ENCODE data around the gene THAP5.

THAP5 gene

DNA sequence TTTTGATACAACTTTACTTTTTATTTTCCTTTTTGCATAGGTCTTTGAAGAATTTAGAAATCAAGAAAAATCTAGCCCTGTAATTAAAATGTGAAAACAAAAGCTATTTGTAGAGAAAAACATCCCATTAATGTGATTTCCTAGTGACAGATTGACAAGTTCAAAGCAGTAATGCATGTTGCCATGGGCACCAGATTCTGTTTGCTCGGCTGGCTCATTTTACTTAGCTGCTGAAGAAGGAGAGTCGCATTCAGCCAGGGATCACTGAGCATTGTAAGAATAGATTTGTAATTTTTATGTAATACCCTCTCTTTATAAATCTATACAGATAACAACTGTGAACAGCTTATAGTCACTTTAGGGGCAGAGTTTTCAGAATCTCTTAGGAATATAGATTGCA, 28.6 kb upstream of the THAP5 start:
- CTCF ChIA-PET: interaction anchor here (1.0 kb wide), 1 partner anchor 10 kb away, joined by 3 read pairs; no protein-coding TSS in a partner anchor
- no peaks in the 10 kb centered on the region for H3K4me1 ChIP-seq (ENCODE audit: control extremely low read depth in 1 of 4, control insufficient read depth in 4 of 4, insufficient read depth in 4 of 4, low read length in 3 of 4)
- 100% methylated on average over 1 of the region's 2 CpGs for WGBS (ENCODE audit: insufficient coverage)
- no peak overlapping the region for H3K4me3 ChIP-seq (ENCODE audit: control insufficient read depth in 1 of 7, extremely low read depth in 1 of 7, insufficient read depth in 4 of 7, low read depth in 2 of 7, low read length in 6 of 7)
- H3K9me3 ChIP-seq (ENCODE audit: control extremely low read depth in 1 of 5, control insufficient read depth in 4 of 5, insufficient read depth in 2 of 5, low read depth in 1 of 5, low read length in 4 of 5): no peaks in the 10 kb centered on the region
- no peaks in the 10 kb centered on the region for H3K36me3 ChIP-seq (ENCODE audit: control insufficient read depth in 4 of 4, insufficient read depth in 4 of 4, low read length in 3 of 4)
- H3K27ac ChIP-seq (ENCODE audit: insufficient read depth in 1 of 2, low read depth in 1 of 2, low read length in 2 of 2, poor library complexity in 1 of 2, severe bottlenecking in 2 of 2): no peak overlapping the region
- H3K27me3 ChIP-seq (replicated peaks in 2 of 5; ENCODE audit: control insufficient read depth in 4 of 5, insufficient read depth in 5 of 5, low read length in 4 of 5): peaks cover 0 to 5% (median 0%) of the 10 kb centered on the region in 5 experiments
- POLR2A ChIA-PET: no interaction called here
- DNase-seq: no peak

GRCh38 chr7:108596560-108596959, 27.1 kb upstream of the THAP5 start:
- Histone ChIP-seq H3K4me3 (ENCODE audit: control insufficient read depth in 1 of 7, extremely low read depth in 1 of 7, insufficient read depth in 4 of 7, low read depth in 2 of 7, low read length in 6 of 7) (no peak overlapping the region), H3K9me3 (ENCODE audit: control extremely low read depth in 1 of 5, control insufficient read depth in 4 of 5, insufficient read depth in 2 of 5, low read depth in 1 of 5, low read length in 4 of 5) (no peaks in the 10 kb centered on the region), H3K4me1 (ENCODE audit: control extremely low read depth in 1 of 4, control insufficient read depth in 4 of 4, insufficient read depth in 4 of 4, low read length in 3 of 4) (no peaks in the 10 kb centered on the region), H3K27ac (ENCODE audit: insufficient read depth in 1 of 2, low read depth in 1 of 2, low read length in 2 of 2, poor library complexity in 1 of 2, severe bottlenecking in 2 of 2) (no peak overlapping the region), H3K27me3 (replicated peaks in 2 of 5; ENCODE audit: control insufficient read depth in 4 of 5, insufficient read depth in 5 of 5, low read length in 4 of 5) (peaks cover 0 to 6% (median 0%) of the 10 kb centered on the region in 5 experiments), H3K36me3 (ENCODE audit: control insufficient read depth in 4 of 4, insufficient read depth in 4 of 4, low read length in 3 of 4) (no peaks in the 10 kb centered on the region)
- ChIA-PET POLR2A (no interaction called here), CTCF (interaction anchor here (0.8 to 1.8 kb wide), 2 partner anchors 71 to 99 kb away, joined by 4 to 7 read pairs; partner anchors contain the start of gene PNPLA8)
- no peak for DNase-seq
- WGBS (ENCODE audit: insufficient coverage): 100% methylated on average over 3 of the region's 4 CpGs

DNA sequence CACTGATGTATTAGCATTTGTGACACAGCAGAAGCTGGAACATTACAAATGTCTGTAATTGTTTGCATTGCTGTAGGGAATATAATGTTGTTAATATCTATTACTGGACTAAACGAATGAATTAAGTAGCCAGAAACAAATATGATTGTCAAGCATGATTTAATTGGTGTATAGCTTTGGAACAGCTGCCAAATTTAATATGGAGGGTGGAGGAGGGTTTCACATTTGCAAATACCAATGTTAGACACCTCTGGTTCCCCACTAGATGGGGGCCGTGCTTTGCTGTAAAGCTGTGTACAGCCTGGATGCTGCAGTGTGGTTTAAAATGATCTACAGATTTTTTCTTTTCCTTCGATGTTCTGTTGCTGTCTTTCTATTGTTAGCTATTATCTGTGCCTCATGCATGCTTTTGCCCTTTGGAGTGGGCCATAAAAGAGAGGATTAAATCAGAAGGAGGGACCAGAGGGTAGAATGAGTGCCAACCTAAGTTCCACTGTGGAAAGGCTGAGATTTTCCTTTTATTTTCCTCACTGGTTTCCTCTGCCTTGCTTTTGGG, 23.2 kb upstream of the THAP5 start:
- H3K4me3 ChIP-seq (ENCODE audit: control insufficient read depth in 1 of 7, extremely low read depth in 1 of 7, insufficient read depth in 4 of 7, low read depth in 2 of 7, low read length in 6 of 7): no peak overlapping the region
- peaks cover 0 to 2% (median 0%) of the 10 kb centered on the region in 5 experiments for H3K27me3 ChIP-seq (replicated peaks in 2 of 5; ENCODE audit: control insufficient read depth in 4 of 5, insufficient read depth in 5 of 5, low read length in 4 of 5)
- no peaks in the 10 kb centered on the region for H3K36me3 ChIP-seq (ENCODE audit: control insufficient read depth in 4 of 4, insufficient read depth in 4 of 4, low read length in 3 of 4)
- CTCF ChIA-PET: interaction anchor here (1.8 kb wide), 1 partner anchor 18 kb away, joined by 4 read pairs; no protein-coding TSS in a partner anchor
- POLR2A ChIA-PET: interaction anchor here (0.6 kb wide), 1 partner anchor 370 kb away, joined by 3 read pairs; no protein-coding TSS in a partner anchor
- DNase-seq: no peak
- 88% methylated on average over 3 of the region's 3 CpGs for WGBS (ENCODE audit: insufficient coverage)
- no peaks in the 10 kb centered on the region for H3K4me1 ChIP-seq (ENCODE audit: control extremely low read depth in 1 of 4, control insufficient read depth in 4 of 4, insufficient read depth in 4 of 4, low read length in 3 of 4)
- no peaks in the 10 kb centered on the region for H3K9me3 ChIP-seq (ENCODE audit: control extremely low read depth in 1 of 5, control insufficient read depth in 4 of 5, insufficient read depth in 2 of 5, low read depth in 1 of 5, low read length in 4 of 5)
- no peak overlapping the region for H3K27ac ChIP-seq (ENCODE audit: insufficient read depth in 1 of 2, low read depth in 1 of 2, low read length in 2 of 2, poor library complexity in 1 of 2, severe bottlenecking in 2 of 2)

GRCh38 chr7:108590606-108591005, 21.1 kb upstream of the THAP5 start:
- Histone ChIP-seq H3K4me1 (ENCODE audit: control extremely low read depth in 1 of 4, control insufficient read depth in 4 of 4, insufficient read depth in 4 of 4, low read length in 3 of 4) (no peaks in the 10 kb centered on the region), H3K27me3 (replicated peaks in 2 of 5; ENCODE audit: control insufficient read depth in 4 of 5, insufficient read depth in 5 of 5, low read length in 4 of 5) (peaks cover 0 to 2% (median 0%) of the 10 kb centered on the region in 5 experiments), H3K4me3 (ENCODE audit: control insufficient read depth in 1 of 7, extremely low read depth in 1 of 7, insufficient read depth in 4 of 7, low read depth in 2 of 7, low read length in 6 of 7) (no peak overlapping the region), H3K9me3 (ENCODE audit: control extremely low read depth in 1 of 5, control insufficient read depth in 4 of 5, insufficient read depth in 2 of 5, low read depth in 1 of 5, low read length in 4 of 5) (no peaks in the 10 kb centered on the region), H3K36me3 (ENCODE audit: control insufficient read depth in 4 of 4, insufficient read depth in 4 of 4, low read length in 3 of 4) (no peaks in the 10 kb centered on the region), H3K27ac (ENCODE audit: insufficient read depth in 1 of 2, low read depth in 1 of 2, low read length in 2 of 2, poor library complexity in 1 of 2, severe bottlenecking in 2 of 2) (no peak overlapping the region)
- no peak for DNase-seq
- 100% methylated on average over 2 of the region's 2 CpGs for WGBS (ENCODE audit: insufficient coverage)
- CTCF ChIA-PET: no interaction called here
- POLR2A ChIA-PET: no interaction called here

GRCh38 chr7:108589874-108590273, 20.4 kb upstream of the THAP5 start:
- H3K27ac ChIP-seq (ENCODE audit: insufficient read depth in 1 of 2, low read depth in 1 of 2, low read length in 2 of 2, poor library complexity in 1 of 2, severe bottlenecking in 2 of 2): no peak overlapping the region
- POLR2A ChIA-PET: no interaction called here
- CTCF ChIA-PET: no interaction called here
- no peaks in the 10 kb centered on the region for H3K9me3 ChIP-seq (ENCODE audit: control extremely low read depth in 1 of 5, control insufficient read depth in 4 of 5, insufficient read depth in 2 of 5, low read depth in 1 of 5, low read length in 4 of 5)
- H3K4me1 ChIP-seq (ENCODE audit: control extremely low read depth in 1 of 4, control insufficient read depth in 4 of 4, insufficient read depth in 4 of 4, low read length in 3 of 4): no peaks in the 10 kb centered on the region
- DNase-seq: no peak
- no peak overlapping the region for H3K4me3 ChIP-seq (ENCODE audit: control insufficient read depth in 1 of 7, extremely low read depth in 1 of 7, insufficient read depth in 4 of 7, low read depth in 2 of 7, low read length in 6 of 7)
- WGBS (ENCODE audit: insufficient coverage): no CpG with 5 or more reads among the region's 1 CpG
- no peaks in the 10 kb centered on the region for H3K36me3 ChIP-seq (ENCODE audit: control insufficient read depth in 4 of 4, insufficient read depth in 4 of 4, low read length in 3 of 4)
- H3K27me3 ChIP-seq (replicated peaks in 2 of 5; ENCODE audit: control insufficient read depth in 4 of 5, insufficient read depth in 5 of 5, low read length in 4 of 5): peaks cover 0 to 2% (median 0%) of the 10 kb centered on the region in 5 experiments

GRCh38 chr7:108589199-108589598, 19.7 kb upstream of the THAP5 start:
- no peaks in the 10 kb centered on the region for H3K4me1 ChIP-seq (ENCODE audit: control extremely low read depth in 1 of 4, control insufficient read depth in 4 of 4, insufficient read depth in 4 of 4, low read length in 3 of 4)
- H3K36me3 ChIP-seq (ENCODE audit: control insufficient read depth in 4 of 4, insufficient read depth in 4 of 4, low read length in 3 of 4): no peaks in the 10 kb centered on the region
- no peak overlapping the region for H3K27ac ChIP-seq (ENCODE audit: insufficient read depth in 1 of 2, low read depth in 1 of 2, low read length in 2 of 2, poor library complexity in 1 of 2, severe bottlenecking in 2 of 2)
- H3K4me3 ChIP-seq (ENCODE audit: control insufficient read depth in 1 of 7, extremely low read depth in 1 of 7, insufficient read depth in 4 of 7, low read depth in 2 of 7, low read length in 6 of 7): no peak overlapping the region
- peaks cover 0 to 2% (median 0%) of the 10 kb centered on the region in 5 experiments for H3K27me3 ChIP-seq (replicated peaks in 2 of 5; ENCODE audit: control insufficient read depth in 4 of 5, insufficient read depth in 5 of 5, low read length in 4 of 5)
- no peaks in the 10 kb centered on the region for H3K9me3 ChIP-seq (ENCODE audit: control extremely low read depth in 1 of 5, control insufficient read depth in 4 of 5, insufficient read depth in 2 of 5, low read depth in 1 of 5, low read length in 4 of 5)
- POLR2A ChIA-PET: no interaction called here
- DNase-seq: no peak
- CTCF ChIA-PET: no interaction called here

DNA sequence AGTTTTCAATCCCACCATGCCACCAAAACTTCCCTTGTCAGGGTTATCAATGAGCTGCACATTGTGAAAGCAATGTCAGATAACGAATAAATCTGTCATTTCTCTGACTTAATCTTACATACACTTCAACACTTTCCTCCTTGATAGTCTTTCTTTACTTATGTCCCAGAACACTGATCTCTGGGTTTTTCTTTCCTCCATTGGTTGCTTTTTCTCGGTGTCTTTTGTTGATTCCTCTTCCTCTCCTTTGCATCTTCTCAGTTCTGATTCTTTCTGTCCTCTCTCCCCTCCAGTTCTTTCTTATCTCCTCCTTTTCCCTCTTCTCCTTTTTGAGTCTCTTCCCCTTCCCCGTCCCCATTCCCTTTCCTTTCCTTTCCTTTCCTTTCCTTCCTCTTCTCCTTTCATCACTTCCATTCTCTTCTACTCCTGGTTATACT, 16.8 kb upstream of the THAP5 start:
- no peaks in the 10 kb centered on the region for H3K4me1 ChIP-seq (ENCODE audit: control extremely low read depth in 1 of 4, control insufficient read depth in 4 of 4, insufficient read depth in 4 of 4, low read length in 3 of 4)

More for the DNA sequence above, 16.8 kb upstream of the THAP5 start:
- H3K9me3 ChIP-seq (ENCODE audit: control extremely low read depth in 1 of 5, control insufficient read depth in 4 of 5, insufficient read depth in 2 of 5, low read depth in 1 of 5, low read length in 4 of 5): no peaks in the 10 kb centered on the region
- no peaks in the 10 kb centered on the region for H3K27me3 ChIP-seq (replicated peaks in 2 of 5; ENCODE audit: control insufficient read depth in 4 of 5, insufficient read depth in 5 of 5, low read length in 4 of 5)
- no peak overlapping the region for H3K27ac ChIP-seq (ENCODE audit: insufficient read depth in 1 of 2, low read depth in 1 of 2, low read length in 2 of 2, poor library complexity in 1 of 2, severe bottlenecking in 2 of 2)
- no peak overlapping the region for H3K4me3 ChIP-seq (ENCODE audit: control insufficient read depth in 1 of 7, extremely low read depth in 1 of 7, insufficient read depth in 4 of 7, low read depth in 2 of 7, low read length in 6 of 7)
- H3K36me3 ChIP-seq (ENCODE audit: control insufficient read depth in 4 of 4, insufficient read depth in 4 of 4, low read length in 3 of 4): no peaks in the 10 kb centered on the region
- DNase-seq: no peak
- WGBS (ENCODE audit: insufficient coverage): 58% methylated on average over 2 of the region's 3 CpGs
- POLR2A ChIA-PET: no interaction called here
- CTCF ChIA-PET: interaction anchor here (1.2 kb wide), 1 partner anchor 8 kb away, joined by 3 read pairs; no protein-coding TSS in a partner anchor

Measured in common myeloid progenitor, CD34-positive (primary cell).